Measurements from ENCODE around the gene FLNB. TPM values are rescaled to one million over a fixed set of nuclear protein-coding genes. Genes with fewer than 3 reads are reported as not detected.

The FLNB gene
- total and polyA plus RNA-seq, 10 of the 15 experiments (the other 5 are each of a cell fraction or from before 2014, with no cell fraction given) = 13.6 to 51.8 (median 26.4) TPM

DNA sequence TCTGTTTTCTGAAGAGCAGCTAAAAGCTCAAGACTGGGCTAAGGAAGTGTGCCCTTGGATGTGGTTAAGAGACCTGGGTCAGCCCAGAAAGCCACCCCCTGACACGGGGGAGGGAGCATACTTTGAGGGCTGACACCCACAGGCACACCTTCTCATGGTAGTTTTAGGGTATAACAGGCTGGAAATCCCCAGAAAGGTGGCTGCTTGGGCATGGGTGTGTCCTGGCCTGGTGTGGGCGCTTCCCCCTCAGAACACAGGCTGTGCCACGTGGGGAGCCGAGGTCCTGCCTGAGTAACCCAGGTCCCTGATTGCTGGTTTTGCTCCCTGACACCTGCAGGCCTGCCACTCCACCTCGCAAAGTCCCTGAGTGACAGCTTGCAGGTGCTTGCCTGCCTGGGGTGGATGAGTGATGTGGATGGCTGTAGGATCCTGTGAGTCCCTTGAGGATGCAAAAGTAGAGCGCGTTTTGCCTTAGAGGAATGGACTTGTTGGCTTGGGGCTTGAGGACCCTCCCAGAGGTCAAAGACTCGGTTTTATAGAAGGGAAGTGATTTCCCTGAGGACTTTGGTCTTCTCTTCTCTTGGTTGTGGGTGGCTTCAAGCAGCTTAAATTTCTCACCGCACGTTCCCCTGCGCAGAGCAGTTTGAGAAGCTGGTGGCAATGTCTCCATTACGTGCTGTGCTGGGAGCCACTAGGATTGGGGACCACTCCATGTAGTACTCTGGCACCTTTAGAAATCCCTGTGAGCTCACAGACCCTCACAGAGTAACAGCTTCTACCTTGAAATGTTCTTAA is 108.1 kb downstream of the FLNB start (continued):
- TF ChIP-seq, protein P1, sequence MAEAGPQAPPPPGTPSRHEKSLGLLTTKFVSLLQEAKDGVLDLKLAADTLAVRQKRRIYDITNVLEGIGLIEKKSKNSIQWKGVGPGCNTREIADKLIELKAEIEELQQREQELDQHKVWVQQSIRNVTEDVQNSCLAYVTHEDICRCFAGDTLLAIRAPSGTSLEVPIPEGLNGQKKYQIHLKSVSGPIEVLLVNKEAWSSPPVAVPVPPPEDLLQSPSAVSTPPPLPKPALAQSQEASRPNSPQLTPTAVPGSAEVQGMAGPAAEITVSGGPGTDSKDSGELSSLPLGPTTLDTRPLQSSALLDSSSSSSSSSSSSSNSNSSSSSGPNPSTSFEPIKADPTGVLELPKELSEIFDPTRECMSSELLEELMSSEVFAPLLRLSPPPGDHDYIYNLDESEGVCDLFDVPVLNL (IDR thresholded peaks at IDR 0.05; ENCODE audit: low read depth, low read length) = no peak
- TF ChIP-seq HDGF (IDR thresholded peaks at IDR 0.05) (peak; percentile 78; the same call in 1 of the 2 replicates), MTA2 (IDR thresholded peaks at IDR 0.05; ENCODE audit: low read depth) (peak; percentile 64), TCF12 (IDR thresholded peaks at IDR 0.05; ENCODE audit: low read depth, low read length) (0 out of 2 replicates have a peak, but pooled peaks have one; percentile 41), IKZF2 (IDR thresholded peaks at IDR 0.05) (peak; percentile 31 to 38; a peak in 1 of 4 replicates), FOS (IDR thresholded peaks at IDR 0.05; ENCODE audit: borderline replicate concordance, extremely low read depth, insufficient read length) (no peak), ZNF207 (IDR thresholded peaks at IDR 0.05; ENCODE audit: borderline replicate concordance) (no peak), RUNX3 (IDR thresholded peaks at IDR 0.05; ENCODE audit: low read length) (peak; percentile 80), SREBF2 (IDR thresholded peaks at IDR 0.05; ENCODE audit: low read length) (no peak), NFIC (IDR thresholded peaks at IDR 0.05; ENCODE audit: low read depth, low read length) (no peak), SMARCA5 (IDR thresholded peaks at IDR 0.05) (no peak), NR2F1 (conservative IDR thresholded peaks at IDR 0.05) (peak; percentile 73), TAF1 (IDR thresholded peaks at IDR 0.05; ENCODE audit: borderline replicate concordance, low read depth, low read length) (no peak), MEF2B (IDR thresholded peaks at IDR 0.05; ENCODE audit: partially characterized antibody, poor library complexity, severe bottlenecking) (peak; percentile 39), MTA3 (IDR thresholded peaks at IDR 0.05; ENCODE audit: borderline replicate concordance, low read length) (no peak), YY1 (IDR thresholded peaks at IDR 0.05; ENCODE audit: low read depth, low read length) (no peak), NR2C2 (IDR thresholded peaks at IDR 0.05; ENCODE audit: borderline replicate concordance, control insufficient read depth, insufficient read length, low read depth) (no peak), STAT1 (conservative IDR thresholded peaks at IDR 0.05) (no peak)
- TF ChIP-seq, protein P2, sequence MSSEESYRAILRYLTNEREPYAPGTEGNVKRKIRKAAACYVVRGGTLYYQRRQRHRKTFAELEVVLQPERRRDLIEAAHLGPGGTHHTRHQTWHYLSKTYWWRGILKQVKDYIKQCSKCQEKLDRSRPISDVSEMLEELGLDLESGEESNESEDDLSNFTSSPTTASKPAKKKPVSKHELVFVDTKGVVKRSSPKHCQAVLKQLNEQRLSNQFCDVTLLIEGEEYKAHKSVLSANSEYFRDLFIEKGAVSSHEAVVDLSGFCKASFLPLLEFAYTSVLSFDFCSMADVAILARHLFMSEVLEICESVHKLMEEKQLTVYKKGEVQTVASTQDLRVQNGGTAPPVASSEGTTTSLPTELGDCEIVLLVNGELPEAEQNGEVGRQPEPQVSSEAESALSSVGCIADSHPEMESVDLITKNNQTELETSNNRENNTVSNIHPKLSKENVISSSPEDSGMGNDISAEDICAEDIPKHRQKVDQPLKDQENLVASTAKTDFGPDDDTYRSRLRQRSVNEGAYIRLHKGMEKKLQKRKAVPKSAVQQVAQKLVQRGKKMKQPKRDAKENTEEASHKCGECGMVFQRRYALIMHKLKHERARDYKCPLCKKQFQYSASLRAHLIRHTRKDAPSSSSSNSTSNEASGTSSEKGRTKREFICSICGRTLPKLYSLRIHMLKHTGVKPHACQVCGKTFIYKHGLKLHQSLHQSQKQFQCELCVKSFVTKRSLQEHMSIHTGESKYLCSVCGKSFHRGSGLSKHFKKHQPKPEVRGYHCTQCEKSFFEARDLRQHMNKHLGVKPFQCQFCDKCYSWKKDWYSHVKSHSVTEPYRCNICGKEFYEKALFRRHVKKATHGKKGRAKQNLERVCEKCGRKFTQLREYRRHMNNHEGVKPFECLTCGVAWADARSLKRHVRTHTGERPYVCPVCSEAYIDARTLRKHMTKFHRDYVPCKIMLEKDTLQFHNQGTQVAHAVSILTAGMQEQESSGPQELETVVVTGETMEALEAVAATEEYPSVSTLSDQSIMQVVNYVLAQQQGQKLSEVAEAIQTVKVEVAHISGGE (CRISPR knock-in tag; IDR thresholded peaks at IDR 0.05) = no peak

Data from GM12878 (cell line).